K562 (cell line): Measurements from ENCODE around the gene PDE11A. TPM values are rescaled to one million over a fixed set of nuclear protein-coding genes. Genes with fewer than 3 reads are reported as not detected.

Source experiments
- ATAC-seq: fragments of 200-7000 bp; cut with Tn5 transposase; 3 replicates; pipeline ENCODE4 v1.9.1; 2020; ENCODE audit warnings: moderate library complexity
- BruUV-seq: library from RNA; stranded (reverse); fragments of 400-500 nt; replicated peaks from 2 replicates; lab custom pipeline; 2021; lab: Mats Ljungman, UMichigan
- CTCF ChIA-PET: fragments of 300-600 bp; formaldehyde crosslinking; extraction: SDS; loops from one replicate; lab custom pipeline; 2021; ENCODE audit warnings: low intra/inter-chr PET ratio; lab: Yijun Ruan, JAX
- POLR2A ChIA-PET: fragments of 300-600, 350-650 bp; sonication (Branson Sonifier 250); formaldehyde crosslinking; extraction: SDS; loops from one replicate; lab custom pipeline; 2021; ENCODE audit warnings: antibody characterized with exemption, inconsistent platforms; lab: Yijun Ruan, JAX
- DNase-seq, 4 experiments: peaks; one replicate each; pipeline versions ENCODE4 v3.0.0 to v3.0.0-alpha.2; 2011 to 2018; ENCODE audit warnings: low spot score in 3 of 4, mixed read lengths in 3 of 4; ENCODE audit errors: extremely low read depth in 1 of 4
- FAIRE-seq: peaks from 2 replicates; lab custom pipeline; 2011; peaks lifted over from hg19 to GRCh38; lab: Jason Lieb, UNC
- H2AFZ ChIP-seq: 2 replicates; pipeline ENCODE4 v1.6.0; 2011; ENCODE audit warnings: low read depth, low read length, control low read depth, inconsistent platforms
- H3K27ac ChIP-seq: fragments of 200-600 bp; 3 replicates; pipeline ENCODE4 v1.8.0; 2011; ENCODE audit warnings: low read depth, mild to moderate bottlenecking, control low read depth, inconsistent platforms, low read length, moderate library complexity, mixed read lengths; ENCODE audit errors: extremely low read depth
- H3K27me3 ChIP-seq, 2 experiments: fragments of 300-600 bp in 1 of 2; 2 replicates in 1 of 2; 3 replicates in 1 of 2; pipeline versions ENCODE4 v1.6.0 to v1.8.0; 2011; ENCODE audit warnings: inconsistent platforms in 2 of 2, low read length in 2 of 2, mild to moderate bottlenecking in 1 of 2, mixed read lengths in 1 of 2, moderate library complexity in 1 of 2; ENCODE audit not compliant: control insufficient read depth in 2 of 2, insufficient read depth in 2 of 2
- H3K36me3 ChIP-seq: fragments of 300-600 bp; 3 replicates; pipeline ENCODE4 v1.8.0; 2011; ENCODE audit warnings: mild to moderate bottlenecking, low read length, inconsistent platforms; ENCODE audit not compliant: control insufficient read depth, insufficient read depth
- H3K4me1 ChIP-seq, 2 experiments: fragments of 200-600 bp in 1 of 2; replicated peaks in 1 of 2; 2 replicates in 1 of 2; 3 replicates in 1 of 2; pipeline versions ENCODE4 v1.5.1 to v1.8.0; 2011; ENCODE audit warnings: inconsistent platforms in 2 of 2, low read length in 2 of 2, mild to moderate bottlenecking in 1 of 2, mixed read lengths in 1 of 2, moderate library complexity in 1 of 2; ENCODE audit not compliant: control insufficient read depth in 2 of 2, insufficient read depth in 2 of 2
- H3K4me2 ChIP-seq: 2 replicates; pipeline ENCODE4 v1.6.1; 2011; ENCODE audit warnings: low read length, control low read depth, inconsistent platforms, mixed read lengths; ENCODE audit not compliant: insufficient read depth
- H3K4me3 ChIP-seq: fragments of 200-600 bp; sonication (generic), shearing (Covaris generic); 2 replicates; pipeline ENCODE4 v1.5.1; 2016; ENCODE audit warnings: control low read depth, inconsistent platforms
- H3K79me2 ChIP-seq: fragments of 200-600 bp; 3 replicates; pipeline ENCODE4 v1.8.0; 2011; ENCODE audit warnings: low read length, inconsistent platforms; ENCODE audit not compliant: control insufficient read depth, insufficient read depth
- H3K9ac ChIP-seq, 2 experiments: 2 replicates each; pipeline versions ENCODE4 v1.6.0 to v1.6.1; 2011; ENCODE audit warnings: low read depth in 2 of 2, low read length in 2 of 2, control low read depth in 1 of 2, inconsistent platforms in 1 of 2, mild to moderate bottlenecking in 1 of 2, mixed read lengths in 1 of 2; ENCODE audit not compliant: insufficient read depth in 1 of 2
- H3K9me1 ChIP-seq: one replicate; pipeline ENCODE4 v1.6.0; 2011; ENCODE audit warnings: inconsistent platforms, mild to moderate bottlenecking, low read length, moderate library complexity; ENCODE audit not compliant: control insufficient read depth, insufficient read depth
- H3K9me3 ChIP-seq: replicated peaks from 2 replicates; pipeline ENCODE4 v1.5.1; 2011; ENCODE audit warnings: low read depth, low read length, inconsistent platforms; ENCODE audit not compliant: control insufficient read depth, insufficient read depth
- H4K20me1 ChIP-seq: replicated peaks from 2 replicates; pipeline ENCODE4 v1.6.1; 2011; ENCODE audit warnings: low read length, inconsistent platforms, mixed read lengths; ENCODE audit not compliant: control insufficient read depth, insufficient read depth
- L3MBTL2 ChIP-seq: fragments of 450-650 bp; IDR thresholded peaks from 2 replicates; pipeline ENCODE4 v1.6.1; 2016; ENCODE audit warnings: mild to moderate bottlenecking, moderate library complexity
- PREB ChIP-seq: sonication (generic); formaldehyde crosslinking; IDR thresholded peaks from 2 replicates; pipeline ENCODE4 v1.8.1; 2023; ENCODE audit warnings: mild to moderate bottlenecking, missing genetic modification reagents
- ZBTB40 ChIP-seq, 2 experiments: fragments of 450-650 bp in 1 of 2; sonication (generic) in 1 of 2; formaldehyde crosslinking in 1 of 2; IDR thresholded peaks; 2 replicates each; pipeline versions ENCODE4 v1.7.1 to v1.9.0; 2016 to 2022; ENCODE audit warnings: inconsistent platforms in 1 of 2, mild to moderate bottlenecking in 1 of 2, missing genetic modification reagents in 1 of 2
- WGBS: fragments of 100-300 bp; shearing (Covaris generic); methylation state at CpG from one replicate; pipeline ENCODE4 v1.1.6; 2016; ENCODE audit warnings: low coverage, mixed read lengths; ENCODE audit not compliant: insufficient coverage; ENCODE audit errors: missing lambda C conversion rate; 5-methylcytosine and 5-hydroxymethylcytosine counted together
- in situ Hi-C: fragments of 300-500 bp; cut with MboI; formaldehyde crosslinking; loops from 4 replicates; pipeline ENCODE4 v1.15.0; 2018; ENCODE audit warnings: inconsistent platforms, mixed read lengths
- intact Hi-C: fragments of 100-400 bp; cut with micrococcal nuclease; formaldehyde crosslinking; loops from 2 replicates; pipeline ENCODE4 v1.14.2; 2022
- polyA plus RNA-seq, 8 experiments: library from polyadenylated mRNA; depleted of rRNA in 4 of 8; stranded (reverse) in 5 of 8; unstranded in 3 of 8; fragments of >200 nt; fragmentation: Nextera tagmentation in 2 of 8; fragmentation: Illumina TruSeq in 1 of 8; extraction: Ambion mirVana in 2 of 8; extraction: Trizol in 1 of 8; gene quantifications; 2 replicates each; pipeline versions ENCODE4 v1.2.1 to v1.2.3, GENCODE V29; 2011 to 2014; ENCODE audit warnings: inconsistent platforms in 1 of 8, missing spikeins in 1 of 8
- total RNA-seq, 7 experiments: library from RNA; depleted of rRNA in 6 of 7; stranded (reverse); fragments of >200 nt in 6 of 7; fragmentation: Illumina TruSeq in 2 of 7; extraction: Trizol in 2 of 7; gene quantifications; 2 replicates each; pipeline versions ENCODE4 v1.2.1 to v1.2.3, GENCODE V29; 2011 to 2021; ENCODE audit warnings: low replicate concordance in 1 of 7

PDE11A gene
- total and polyA plus RNA-seq, 9 of the 15 experiments (the other 6 are each of a cell fraction or from before 2014, with no cell fraction given): 3.2 to 22.1 (median 5.7) TPM

- ATAC-seq: no peak
- no peaks in the 10 kb centered on the region for H3K36me3 ChIP-seq
- POLR2A ChIA-PET: no interaction called here
- H3K27ac ChIP-seq: no peak overlapping the region
- 0 out of 2 replicates have a peak, but pooled peaks cover 4% of the 10 kb centered on the region for H3K9me3 ChIP-seq
- in situ Hi-C loops: no loop called here
- no peaks in the 10 kb centered on the region for H3K79me2 ChIP-seq
- H3K4me2 ChIP-seq: no peak overlapping the region
- DNase-seq: no peak
- no peaks in the 10 kb centered on the region for H4K20me1 ChIP-seq
- H3K4me1 ChIP-seq: peaks cover 0 to 24% of the 10 kb centered on the region in 2 experiments; a peak in 3 of 5 replicates
- no peak overlapping the region for H3K9ac ChIP-seq
- no TSS peak for BruUV-seq
- H3K27me3 ChIP-seq: peaks cover 0 to 4% of the 10 kb centered on the region in 2 experiments; a peak in 2 of 5 replicates
- intact Hi-C loops: no loop called here
- no peak overlapping the region for H2AFZ ChIP-seq
- no peak for FAIRE-seq
- WGBS: 23% methylated on average over 1 of the region's 1 CpG
- H3K4me3 ChIP-seq: no peak overlapping the region
- no peaks in the 10 kb centered on the region for H3K9me1 ChIP-seq
- TF ChIP-seq L3MBTL2 (no peak), ZBTB40 (IDR thresholded peaks at IDR 0.05) (peak; percentile 90), ZBTB40 (CRISPR knock-in tag; IDR thresholded peaks at IDR 0.05) (peak; percentile 60; the same call in 1 of the 2 replicates), PREB (no peak)
- CTCF ChIA-PET: no interaction called here
These were observed 181.0 kb downstream of the PDE11A start for GRCh38 chr2:177891533-177891932.
